ENCODE results near the gene PTBP1.

The PTBP1 gene

GRCh38 chr19:781800-782184 is 15.5 kb upstream of the PTBP1 start:
- TF ChIP-seq CTCF (IDR thresholded peaks at IDR 0.05; ENCODE audit: control extremely low read depth, extremely low read depth, low read depth, missing control alignments), result no peak
- ChIA-PET CTCF (no interaction called here), POLR2A (no interaction called here)
- DNase-seq (ENCODE audit: extremely low spot score), result no peak

GRCh38 chr19:782185-782877 is 14.9 kb upstream of the PTBP1 start:
- ChIA-PET POLR2A (no interaction called here), CTCF (no interaction called here)
- no peak for DNase-seq (ENCODE audit: extremely low spot score)

GRCh38 chr19:782878-783668 is 14.2 kb upstream of the PTBP1 start:
- POLR2A ChIA-PET, result no interaction called here
- no peak for DNase-seq (ENCODE audit: extremely low spot score)
- TF ChIP-seq CTCF (IDR thresholded peaks at IDR 0.05; ENCODE audit: control extremely low read depth, extremely low read depth, low read depth, missing control alignments), result no peak
- CTCF ChIA-PET, result no interaction called here

More at GRCh38 chr19:782185-782877, 14.9 kb upstream of the PTBP1 start:
- no peak for TF ChIP-seq CTCF (IDR thresholded peaks at IDR 0.05; ENCODE audit: control extremely low read depth, extremely low read depth, low read depth, missing control alignments)

- no peak for DNase-seq (ENCODE audit: extremely low spot score)
- no peak for TF ChIP-seq CTCF (IDR thresholded peaks at IDR 0.05; ENCODE audit: control extremely low read depth, extremely low read depth, low read depth, missing control alignments)
- ChIA-PET CTCF (no interaction called here), POLR2A (no interaction called here)
Measured at GRCh38 chr19:784541-784940, 12.7 kb upstream of the PTBP1 start.

GRCh38 chr19:787536-787935 is 9.7 kb upstream of the PTBP1 start:
- CTCF ChIA-PET, result no interaction called here
- POLR2A ChIA-PET, result no interaction called here
- TF ChIP-seq CTCF (IDR thresholded peaks at IDR 0.05; ENCODE audit: control extremely low read depth, extremely low read depth, low read depth, missing control alignments), result no peak
- no peak for DNase-seq (ENCODE audit: extremely low spot score)

- CTCF ChIA-PET, result interaction anchor here (1.2 kb wide), 1 partner anchor 18 kb away, joined by 3 read pairs; no protein-coding TSS in a partner anchor
- POLR2A ChIA-PET, result no interaction called here
- DNase-seq (ENCODE audit: extremely low spot score), result no peak
- TF ChIP-seq CTCF (IDR thresholded peaks at IDR 0.05; ENCODE audit: control extremely low read depth, extremely low read depth, low read depth, missing control alignments), result no peak
Measured at GRCh38 chr19:788686-788982, 8.6 kb upstream of the PTBP1 start.
